Fibroblast of skin of right biceps (primary cell): ENCODE data around the gene PDIA6.
A peak's percentile ranks its signal among the peaks of the same experiment; 100 is the strongest.
"Not testable (repeated sequence)": the region's sequence is repeated elsewhere in the genome, so short reads cannot be mapped to it uniquely, and the experiment has no call there.

Experiments
- DNase-seq: peaks from one replicate; pipeline ENCODE4 v3.0.0-alpha.2; 2013

The PDIA6 gene

DNA sequence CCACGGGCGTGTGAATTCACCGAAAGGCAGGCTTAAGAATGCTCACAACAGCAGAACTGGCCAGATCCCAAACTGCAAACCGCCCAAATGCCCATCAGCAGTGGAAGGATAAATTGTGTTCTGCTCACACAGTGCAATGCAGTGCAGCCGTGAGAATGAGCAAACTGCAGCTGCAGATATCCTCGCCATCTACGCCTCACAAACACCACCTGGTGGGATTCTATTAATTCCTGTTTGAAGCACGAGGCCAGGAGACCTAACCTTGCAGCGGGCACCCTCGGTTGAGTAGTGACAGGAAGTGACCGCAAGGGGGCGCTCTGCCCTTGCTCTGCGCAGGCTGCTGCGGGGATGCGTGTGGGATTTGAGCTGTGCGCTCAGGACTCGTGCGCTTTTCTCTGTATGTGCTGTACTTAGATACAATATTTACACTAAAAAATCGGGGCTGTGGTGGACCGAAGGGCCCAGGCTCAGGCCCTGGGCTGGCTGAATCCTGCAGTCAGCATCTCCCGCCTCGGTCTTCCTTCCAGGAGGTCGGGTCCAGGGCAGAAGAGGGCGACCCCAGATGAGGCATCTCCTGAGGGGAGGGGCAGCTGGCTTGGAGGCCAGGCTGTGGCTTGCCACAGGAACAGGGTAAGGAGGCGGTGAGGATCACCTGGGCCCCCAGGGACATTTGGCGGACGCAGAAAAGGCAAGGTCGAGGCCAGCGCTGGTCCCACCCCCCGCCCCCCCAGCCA is 19.8 kb upstream of the PDIA6 start:
- DNase-seq: peak; percentile 63

DNA sequence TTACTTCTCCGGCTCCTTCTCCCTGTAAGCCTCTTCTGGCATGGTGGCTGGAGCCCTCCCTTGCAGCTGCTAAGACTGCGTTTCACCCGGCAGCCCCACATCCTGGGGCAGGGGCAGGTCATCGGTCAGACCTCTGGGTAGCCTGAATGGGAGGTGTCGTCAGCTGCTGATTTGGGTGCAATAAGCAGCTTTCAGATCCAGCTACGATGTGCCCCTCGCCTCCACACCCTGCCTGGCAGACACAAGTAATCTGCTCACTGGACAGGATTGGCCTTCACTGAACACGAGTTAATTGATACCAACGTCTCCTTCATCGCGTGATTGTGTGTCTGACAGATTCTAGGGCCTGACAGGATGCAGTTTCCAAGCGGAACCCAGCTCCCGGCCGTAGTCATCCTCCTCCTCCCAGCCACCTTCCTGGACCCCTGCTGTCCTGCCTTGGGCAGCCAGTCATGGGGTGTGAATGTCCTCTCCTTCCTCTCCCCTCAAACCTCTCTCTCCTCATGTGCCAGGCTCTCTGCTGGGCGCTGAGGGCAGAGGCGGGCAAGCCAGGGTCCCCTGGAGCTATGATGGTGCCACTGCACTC is 18.9 kb upstream of the PDIA6 start:
- no peak for DNase-seq

DNA sequence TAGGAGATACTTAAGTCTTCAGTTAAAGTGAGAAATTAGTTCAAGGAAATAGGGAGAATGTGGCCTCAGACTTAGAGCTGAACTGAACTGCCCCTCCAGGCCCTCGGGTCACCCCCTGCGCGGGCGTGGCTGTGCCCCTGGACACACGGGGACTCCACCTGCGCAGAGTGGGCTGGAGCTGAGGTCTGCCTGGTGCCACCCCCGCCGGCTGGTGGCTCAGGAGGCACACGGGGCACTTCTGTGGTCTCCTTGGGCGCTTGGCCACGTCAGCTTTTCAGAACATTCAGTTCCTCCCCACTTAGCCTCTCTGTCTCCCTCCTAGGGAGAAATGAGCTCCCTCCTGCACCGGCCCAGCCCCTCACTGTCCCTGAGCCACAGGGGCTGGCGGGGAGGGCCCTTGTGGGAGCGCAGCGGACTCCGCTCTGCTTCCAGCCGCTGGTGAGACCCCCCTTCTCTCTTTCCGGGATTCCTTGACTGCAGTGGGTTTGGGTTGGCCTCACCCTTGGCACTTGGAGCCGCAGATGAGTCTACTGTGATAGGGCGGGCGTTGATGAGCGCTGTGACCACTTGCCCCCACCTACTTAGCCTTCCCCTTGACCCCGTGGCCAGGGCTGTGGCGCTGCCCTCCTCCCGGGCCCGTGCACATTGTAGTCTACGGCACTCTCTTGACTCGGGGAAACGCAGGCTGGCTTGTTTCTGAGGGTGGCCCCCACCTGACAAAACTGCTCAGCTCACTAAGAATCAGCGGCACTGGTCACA is 18.2 kb upstream of the PDIA6 start:
- no peak for DNase-seq

DNA sequence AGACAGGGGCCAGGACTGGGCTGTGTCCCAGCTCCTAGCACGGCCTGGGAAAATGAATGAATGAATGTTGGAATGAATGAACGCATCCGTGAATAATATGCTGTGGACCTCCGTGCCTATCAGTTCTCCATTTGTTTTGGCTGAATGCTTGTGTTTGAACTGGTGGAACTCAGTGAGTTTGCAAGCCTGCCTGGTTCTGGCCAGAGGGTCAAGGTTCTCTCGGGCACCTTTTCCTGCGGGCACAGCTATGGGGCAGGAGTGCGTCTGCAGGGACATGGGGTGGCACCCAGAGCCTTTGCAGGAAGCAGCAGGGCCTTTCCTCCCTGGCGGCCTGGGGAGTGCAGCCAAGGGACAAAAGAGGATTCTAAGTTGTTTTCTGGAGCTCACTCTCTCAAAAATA is 17.6 kb upstream of the PDIA6 start:
- DNase-seq: no peak

DNA sequence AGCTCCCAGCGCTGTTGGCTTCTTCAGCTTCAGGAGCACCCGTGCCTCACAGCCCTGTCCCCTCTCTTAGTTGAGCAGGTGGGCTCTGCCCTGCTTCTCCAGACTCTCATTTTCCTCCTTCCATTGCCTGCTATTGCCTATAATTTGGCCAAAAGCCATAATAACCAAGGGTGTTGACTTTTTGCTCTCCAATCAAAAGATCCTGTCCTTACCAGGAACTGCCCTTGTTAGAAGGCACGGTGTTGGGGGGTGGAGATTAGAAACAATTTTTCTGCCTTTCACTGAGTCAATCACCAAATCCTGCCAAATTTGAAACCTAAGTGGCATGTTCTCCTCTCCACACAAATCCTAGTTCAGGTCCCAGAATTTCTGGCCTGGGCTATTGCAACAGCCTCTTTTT is 16.7 kb upstream of the PDIA6 start:
- no peak for DNase-seq

DNA sequence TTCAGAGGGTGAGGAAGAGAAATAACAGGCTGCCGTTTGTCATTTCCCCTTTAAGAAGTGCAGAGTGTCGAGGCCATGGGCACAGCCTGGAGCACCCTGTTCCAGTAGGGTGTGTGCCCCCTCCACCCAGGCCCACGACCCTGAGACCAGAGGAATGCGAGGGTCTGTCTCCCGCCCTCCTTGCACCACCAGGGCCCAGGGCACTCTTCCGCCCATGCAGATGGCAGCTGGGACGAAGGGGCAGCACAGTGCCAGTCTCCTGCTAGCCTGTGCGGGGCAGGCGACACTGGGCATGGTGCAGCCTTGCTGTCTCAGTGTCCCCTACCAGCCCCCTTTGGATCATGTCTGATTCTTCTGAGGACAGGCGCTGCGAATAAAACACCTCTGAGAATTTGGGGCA is 15.8 kb upstream of the PDIA6 start:
- DNase-seq: no peak

DNA sequence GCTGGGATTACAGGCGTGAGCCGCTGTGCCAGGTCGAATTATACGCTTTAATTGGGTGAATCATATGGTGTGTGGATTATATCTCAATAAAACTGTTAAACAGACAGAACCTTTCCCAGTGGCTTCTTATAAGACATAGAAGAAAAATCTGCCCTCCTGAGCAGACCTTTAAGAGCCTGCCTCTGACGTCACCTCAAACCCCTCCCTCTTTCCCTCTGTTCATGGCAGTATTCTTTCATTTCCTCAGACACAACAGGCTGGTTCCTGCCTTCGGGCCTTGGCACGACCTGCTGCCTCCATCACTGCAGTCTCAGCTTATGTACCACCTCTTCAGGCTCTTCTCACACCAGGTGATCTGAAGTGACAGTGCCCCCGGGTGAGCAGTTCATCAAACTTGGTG is 14.0 kb upstream of the PDIA6 start:
- DNase-seq: no peak

DNA sequence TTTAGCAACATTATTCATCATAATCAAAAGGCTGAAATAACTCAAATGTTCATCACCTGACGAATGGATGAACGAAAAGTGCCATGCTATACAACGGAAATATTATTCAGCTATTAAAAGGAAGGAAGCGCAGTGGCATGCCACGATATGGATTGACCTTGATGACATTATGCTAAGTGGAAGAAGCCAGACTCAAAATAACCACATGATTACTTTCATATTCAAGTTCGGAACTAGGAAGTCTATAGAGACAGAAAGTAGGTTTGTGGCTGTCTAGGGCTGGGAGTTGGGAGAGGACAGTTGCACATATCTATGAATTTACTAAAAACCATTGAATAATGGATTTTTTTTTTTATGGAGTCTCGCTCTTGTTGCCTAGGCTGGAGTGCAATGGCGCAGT is 13.4 kb upstream of the PDIA6 start:
- DNase-seq: no peak

DNA sequence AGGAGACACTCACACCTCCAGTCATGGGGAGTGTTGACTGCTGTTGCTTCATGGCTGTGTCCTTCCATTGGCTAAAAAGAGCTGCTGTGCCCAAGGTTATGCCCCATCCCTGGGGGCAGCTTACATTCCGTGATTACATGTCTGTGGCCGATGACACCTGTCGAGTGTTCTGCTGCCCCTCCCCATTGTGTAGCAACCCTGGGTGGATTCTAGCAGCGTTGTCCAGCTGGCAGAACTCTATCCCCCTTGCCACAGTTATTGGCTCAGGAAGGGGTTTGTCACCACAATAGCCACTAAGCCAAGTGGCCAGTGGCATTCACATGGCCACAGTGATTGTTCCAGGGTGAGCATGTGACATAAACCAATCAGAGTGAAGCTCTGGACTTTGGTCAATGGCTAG is 11.6 kb upstream of the PDIA6 start:
- no peak for DNase-seq

DNA sequence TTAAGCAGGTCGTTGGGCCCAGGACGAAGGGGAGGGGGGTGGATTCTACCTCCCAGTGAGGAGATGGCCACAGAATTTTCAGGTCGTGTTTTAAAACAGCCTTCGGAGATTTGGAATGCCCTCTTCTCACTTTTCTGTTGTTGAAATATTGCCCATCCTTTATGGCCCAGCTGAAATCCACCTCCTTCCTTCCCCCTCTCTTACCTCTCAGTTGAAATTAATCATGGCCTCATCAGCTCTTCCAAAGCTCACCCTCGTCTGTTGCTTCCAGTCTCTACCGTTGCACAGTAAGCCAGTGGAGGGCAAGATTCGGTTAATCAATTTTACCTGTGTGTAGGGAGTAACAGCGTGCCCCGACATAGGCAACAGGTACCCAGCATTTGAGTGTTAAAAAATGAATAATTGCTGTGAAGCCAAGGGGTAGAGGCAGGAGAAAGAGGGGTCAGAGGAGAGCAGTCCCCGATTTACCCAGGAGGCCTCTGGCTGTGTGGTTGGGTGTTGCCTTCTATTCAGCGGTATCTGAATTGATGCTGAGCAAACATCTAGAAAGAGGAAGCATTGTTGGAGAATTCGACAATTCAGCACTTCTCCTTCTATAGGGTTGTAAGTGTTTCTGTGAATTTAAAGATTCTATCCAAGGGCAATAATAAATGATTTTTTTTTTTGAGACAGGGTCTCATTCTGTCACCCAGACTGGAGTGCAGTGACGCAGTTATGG is 8.6 kb upstream of the PDIA6 start:
- DNase-seq: no peak

DNA sequence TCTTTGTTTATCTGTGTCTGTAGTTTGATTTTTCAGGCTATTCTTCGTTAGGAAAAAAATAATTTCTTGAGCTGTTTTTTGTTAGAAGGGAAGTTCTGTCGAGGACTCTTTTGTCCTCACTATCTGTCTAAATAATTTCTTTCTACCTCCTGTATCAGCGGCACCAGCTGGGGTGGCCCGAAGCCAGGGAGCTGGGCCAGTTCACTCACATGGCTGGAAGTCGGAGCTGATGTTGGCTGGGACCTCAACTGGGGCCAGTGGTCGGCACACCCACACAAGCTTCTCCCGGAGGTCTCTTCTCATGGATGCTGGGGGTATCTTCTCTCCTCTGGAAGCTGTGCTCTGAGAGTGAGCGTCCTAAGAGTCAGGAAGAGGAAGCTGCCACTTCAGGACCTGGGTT is 8.0 kb upstream of the PDIA6 start:
- no peak for DNase-seq

DNA sequence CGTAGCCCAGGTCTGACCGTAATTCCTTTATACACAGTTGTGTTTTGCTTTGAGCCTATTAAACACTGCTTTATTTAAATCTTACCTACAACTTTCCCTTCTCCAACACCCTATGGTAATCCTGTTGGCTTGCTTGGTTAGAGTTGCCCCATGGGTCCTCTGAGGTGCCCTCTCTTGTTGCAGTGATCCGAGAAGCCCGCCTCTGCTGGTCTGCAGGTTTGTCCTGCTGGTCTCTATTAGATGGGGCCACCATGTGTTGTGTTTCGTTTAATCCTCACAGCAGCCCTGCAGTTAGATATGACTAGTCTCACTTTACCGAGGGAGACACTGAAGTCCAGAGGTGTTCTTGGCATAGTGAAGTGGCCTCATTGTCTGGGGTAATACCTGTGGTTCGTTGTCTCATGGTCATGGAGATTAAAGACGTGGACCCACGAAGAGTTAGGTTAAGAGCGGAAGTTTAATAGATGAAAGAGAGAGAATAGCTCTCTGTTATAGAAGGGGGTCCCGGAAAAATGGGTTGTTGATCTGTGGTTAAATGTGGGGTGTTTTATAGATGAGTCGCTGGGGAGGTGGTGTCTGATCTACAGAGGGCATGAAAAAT is 7.2 kb upstream of the PDIA6 start:
- DNase-seq: no peak

DNA sequence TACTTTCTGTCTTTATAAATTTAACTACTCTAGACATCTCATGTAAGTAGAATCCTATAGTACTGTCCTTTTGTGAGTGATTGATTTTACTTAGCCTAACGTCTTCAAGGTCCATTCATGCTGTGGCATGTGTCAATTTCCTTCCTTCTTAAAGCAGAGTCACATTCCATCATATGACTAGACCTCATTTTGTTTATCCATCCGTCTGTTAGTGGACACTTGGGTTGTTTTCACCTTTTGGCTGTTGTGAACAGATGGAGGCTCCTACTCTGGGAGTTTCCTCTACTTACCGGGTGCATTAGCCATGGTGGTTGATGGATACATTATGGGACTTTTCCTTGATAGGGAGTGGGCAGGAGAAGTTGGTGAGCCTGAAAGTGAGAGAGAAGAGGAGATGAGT is 6.4 kb upstream of the PDIA6 start:
- no peak for DNase-seq

DNA sequence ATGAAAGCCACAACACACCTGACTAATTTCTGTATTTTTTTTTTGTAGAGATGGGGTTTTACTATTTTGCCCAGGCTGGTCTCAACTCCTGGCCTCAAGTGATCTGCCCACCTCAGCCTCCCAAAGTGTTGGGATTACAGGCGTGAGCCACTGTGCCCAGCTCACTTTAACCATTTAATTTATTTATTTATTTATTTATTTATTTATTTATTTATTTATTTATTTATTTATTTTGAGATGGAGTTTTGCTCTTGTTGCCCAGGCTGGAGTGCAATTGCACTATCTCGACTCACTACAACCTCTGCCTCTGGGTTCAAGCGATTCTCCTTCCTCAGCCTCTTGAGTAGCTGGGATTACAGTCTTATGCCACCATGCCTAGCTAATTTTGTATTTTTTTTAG is 5.7 kb upstream of the PDIA6 start:
- DNase-seq: not testable (repeated sequence)

DNA sequence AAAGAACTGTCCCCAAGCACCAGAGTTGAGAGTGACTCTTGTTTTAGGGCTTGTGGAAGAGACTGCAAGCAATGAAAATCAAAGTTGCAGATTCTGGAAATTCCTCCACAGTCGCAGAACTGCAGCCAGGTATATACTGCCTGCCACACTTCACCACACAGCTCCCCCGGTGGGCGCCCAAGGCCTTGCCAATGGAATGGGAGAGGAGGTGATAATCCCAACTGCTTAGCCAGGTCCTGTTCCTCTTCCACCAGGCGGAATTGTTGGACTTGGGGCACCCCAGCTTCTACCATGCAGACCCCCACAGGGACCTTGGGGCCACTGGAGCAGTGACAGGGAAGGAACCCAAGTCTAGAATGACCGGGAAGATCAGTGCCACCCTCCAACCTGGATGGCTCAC is 4.8 kb upstream of the PDIA6 start:
- no peak for DNase-seq

DNA sequence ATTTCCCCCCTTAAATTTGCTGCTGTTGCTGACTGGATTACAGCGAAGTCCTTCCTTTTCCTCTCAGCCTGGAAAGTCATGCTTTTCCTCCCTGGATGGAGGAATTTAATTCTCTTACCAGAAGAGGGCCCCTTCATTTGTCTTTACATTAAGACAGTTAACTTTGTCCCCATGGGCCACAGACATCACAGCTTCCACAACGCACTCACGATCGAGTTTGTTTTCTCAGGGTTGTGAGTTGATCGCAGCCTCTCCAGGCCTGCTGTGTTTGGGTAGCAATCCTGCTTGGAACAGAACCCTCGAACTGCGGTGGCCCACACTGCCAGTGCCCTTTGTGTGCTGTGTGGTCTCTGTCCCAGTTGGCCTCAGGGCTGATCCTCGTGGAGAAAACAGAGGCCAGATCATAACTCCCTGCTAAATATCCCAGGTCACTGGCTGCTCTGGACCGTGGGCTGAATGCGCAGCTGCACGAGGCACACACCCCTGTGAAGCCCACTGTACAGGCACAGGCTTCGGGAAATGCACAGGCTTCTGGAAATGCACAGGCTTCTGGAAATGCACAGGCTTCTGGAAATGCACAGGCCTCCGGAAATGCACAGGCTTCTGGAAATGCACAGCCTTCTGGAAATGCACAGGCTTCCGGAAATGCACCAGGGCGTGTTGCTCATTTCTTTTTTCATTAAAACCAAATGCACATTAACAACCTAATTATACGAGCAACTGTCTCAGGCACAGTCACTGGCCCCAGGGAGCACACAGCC is 2.2 kb upstream of the PDIA6 start:
- DNase-seq: no peak

DNA sequence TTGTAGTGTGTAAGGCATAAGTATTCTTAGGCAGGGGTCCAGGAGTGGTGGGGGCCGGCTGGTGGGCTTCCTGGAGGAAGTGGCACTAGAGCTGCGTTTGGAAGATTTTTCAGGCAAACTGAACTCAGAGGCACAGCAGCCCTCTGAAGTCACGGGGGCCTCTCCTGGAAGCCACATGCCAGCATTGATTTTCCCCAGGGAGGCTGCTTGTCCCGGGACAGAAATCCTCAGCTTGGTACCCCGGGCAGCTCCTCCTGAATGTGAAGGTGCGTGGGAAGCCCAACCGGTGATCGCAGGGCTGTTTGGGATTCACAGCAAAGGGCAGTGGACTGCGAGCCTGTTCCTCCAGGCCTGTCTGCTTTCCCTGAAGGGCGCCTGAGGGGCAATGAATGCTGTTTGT is 1.6 kb upstream of the PDIA6 start:
- DNase-seq: no peak

DNA sequence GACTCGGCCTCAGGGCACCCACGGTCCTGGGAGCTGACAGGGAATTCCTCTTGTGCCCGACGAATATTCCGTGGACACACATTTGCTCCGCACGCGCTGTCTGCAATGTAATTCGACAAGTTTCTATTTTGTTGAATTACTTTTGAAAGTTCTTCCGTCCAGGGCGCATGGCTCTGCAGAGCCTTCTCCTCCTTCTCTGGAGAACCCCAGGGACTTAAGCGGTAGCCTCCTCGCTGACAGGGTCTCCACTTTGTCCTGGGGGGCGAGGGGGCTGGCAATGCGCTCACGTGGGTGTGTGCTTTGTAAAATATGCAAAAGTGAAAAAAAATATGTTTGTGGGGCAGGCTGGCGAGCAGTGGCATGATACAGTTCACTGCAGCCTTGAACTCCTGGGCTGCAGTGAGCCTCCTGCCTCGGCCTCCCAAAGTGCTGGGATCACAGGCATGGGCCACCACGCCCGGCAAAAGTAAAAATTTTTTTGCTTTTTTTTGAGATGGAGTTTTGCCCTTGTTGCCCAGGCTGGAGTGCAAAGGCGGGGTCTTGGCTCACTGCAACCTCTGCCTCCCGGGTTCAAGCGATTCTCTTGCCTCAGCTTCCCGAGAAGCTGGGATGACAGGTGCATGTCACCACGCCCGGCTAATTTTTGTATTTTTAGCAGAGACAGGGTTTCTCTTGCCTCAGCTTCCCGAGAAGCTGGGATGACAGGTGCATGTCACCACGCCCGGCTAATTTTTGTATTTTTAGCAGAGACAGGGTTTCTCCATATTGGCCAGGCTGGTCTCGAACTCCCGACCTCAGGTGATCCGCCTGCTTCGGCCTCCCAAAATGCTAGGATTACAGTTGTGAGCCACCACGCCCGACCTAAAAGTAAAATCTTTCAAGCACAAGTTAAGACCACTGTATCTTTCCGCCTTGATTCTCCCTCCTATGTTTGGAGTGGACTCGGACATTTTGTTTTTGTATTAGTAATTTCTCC is 866 bp upstream of the PDIA6 start:
- DNase-seq: not testable (repeated sequence)

DNA sequence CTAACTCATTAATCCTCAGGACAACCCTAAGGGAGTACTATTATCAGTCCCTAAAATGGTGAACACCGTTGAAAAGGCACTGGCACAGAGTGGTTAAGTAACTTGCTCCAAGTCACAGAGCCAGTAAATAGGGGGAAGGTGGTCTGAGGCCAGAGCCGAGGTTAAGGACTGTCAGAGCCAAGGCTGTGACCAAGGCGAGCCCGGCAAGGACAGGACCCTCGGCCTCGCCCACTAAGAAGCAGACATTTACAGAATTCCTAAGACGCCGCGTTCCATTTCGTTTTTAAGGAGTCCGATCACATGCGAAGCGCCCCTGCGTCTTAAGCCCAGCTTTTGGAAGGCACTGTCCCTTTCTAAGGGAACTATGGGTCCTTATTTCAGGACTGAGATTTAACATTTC is 1.1 kb downstream of the PDIA6 start:
- DNase-seq: no peak

DNA sequence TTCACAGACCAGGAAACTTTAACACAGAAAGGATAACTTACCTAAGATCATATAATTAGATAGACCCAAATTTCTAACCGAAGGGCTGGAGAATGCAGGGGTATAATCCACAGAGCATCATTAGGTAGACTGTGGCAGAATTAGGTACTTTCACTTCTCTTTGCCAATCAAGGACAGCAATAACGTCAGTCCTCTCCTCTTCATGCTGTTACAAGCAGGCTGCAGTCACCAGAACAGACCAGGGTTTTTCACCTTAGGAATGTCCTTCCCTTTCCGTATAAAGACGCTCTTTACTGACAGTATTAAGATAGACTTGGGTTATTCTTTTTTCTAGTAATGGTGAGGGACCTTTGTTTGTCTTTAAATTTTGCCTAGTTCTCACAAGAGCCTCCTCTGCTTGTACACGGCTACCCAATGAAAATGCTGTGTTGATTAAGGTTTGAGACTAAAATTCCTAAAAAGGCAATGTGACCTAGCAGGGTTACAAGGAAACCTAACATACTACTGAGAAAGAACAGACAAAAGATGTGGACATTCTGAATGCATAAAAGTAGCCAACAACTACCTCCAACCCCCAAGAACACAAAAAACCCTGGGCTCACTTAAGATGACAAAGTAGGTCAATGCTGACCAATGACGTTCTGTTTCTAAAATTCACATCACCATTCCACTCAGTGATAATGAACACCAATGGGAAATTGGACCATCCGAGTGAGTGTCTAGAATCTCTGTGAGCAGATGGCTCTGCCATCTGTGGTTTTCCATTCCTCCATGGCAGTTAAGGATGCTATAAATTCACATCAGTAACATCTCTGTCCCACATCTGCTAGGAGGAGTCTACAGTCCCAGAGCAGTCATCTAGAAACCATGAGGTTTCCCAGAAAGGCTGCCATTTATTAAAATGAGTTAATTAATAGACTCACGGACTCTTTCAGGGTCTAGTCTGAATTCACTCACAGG is 2.1 kb downstream of the PDIA6 start:
- DNase-seq: no peak
